GM21515 (cell line): ENCODE measurements around the gene PMAIP1.
"Not testable (repeated sequence)": the region's sequence is repeated elsewhere in the genome, so short reads cannot be mapped to it uniquely, and the experiment has no call there.

Experiments
- ATAC-seq: cut with Tn5 transposase; IDR thresholded peaks from one replicate; pipeline ENCODE4 v1.9.1; 2021; ENCODE audit not compliant: unreplicated experiment

Gene PMAIP1

GRCh38 chr18:59881728-59882656 is 17.8 kb upstream of the PMAIP1 start:
- no peak for ATAC-seq

- no peak for ATAC-seq
Measured at GRCh38 chr18:59884351-59884750, 15.4 kb upstream of the PMAIP1 start.

- ATAC-seq = peak; percentile 82
Measured at GRCh38 chr18:59885579-59886163, 14.1 kb upstream of the PMAIP1 start.

- not testable (repeated sequence) for ATAC-seq
Measured at GRCh38 chr18:59886399-59886798, 13.4 kb upstream of the PMAIP1 start.

- no peak for ATAC-seq
Measured at GRCh38 chr18:59892123-59892522, 7.7 kb upstream of the PMAIP1 start.

GRCh38 chr18:59893971-59894370 is 5.8 kb upstream of the PMAIP1 start:
- ATAC-seq = no peak

- ATAC-seq = no peak
Measured at GRCh38 chr18:59897321-59897954, 2.4 kb upstream of the PMAIP1 start.

- no peak for ATAC-seq
Measured at GRCh38 chr18:59898093-59898492, 1.7 kb upstream of the PMAIP1 start.

GRCh38 chr18:59898609-59899297 is 1.0 kb upstream of the PMAIP1 start:
- peak; percentile 2 for ATAC-seq

- ATAC-seq = peak; percentile 34
Measured at GRCh38 chr18:59900222-59901128, 679 bp downstream of the PMAIP1 start.

GRCh38 chr18:59902131-59902992 is 2.6 kb downstream of the PMAIP1 start:
- ATAC-seq = no peak

GRCh38 chr18:59902993-59903610 is 3.3 kb downstream of the PMAIP1 start:
- ATAC-seq = no peak

GRCh38 chr18:59904011-59904601 is 4.3 kb downstream of the PMAIP1 start:
- ATAC-seq = no peak

- ATAC-seq = no peak
Measured at GRCh38 chr18:59905686-59906091, 5.9 kb downstream of the PMAIP1 start.

GRCh38 chr18:59906203-59906602 is 6.4 kb downstream of the PMAIP1 start:
- ATAC-seq = no peak

- no peak for ATAC-seq
Measured at GRCh38 chr18:59907172-59907571, 7.4 kb downstream of the PMAIP1 start.

GRCh38 chr18:59907660-59908059 is 7.9 kb downstream of the PMAIP1 start:
- ATAC-seq = no peak

GRCh38 chr18:59908799-59909198 is 9.0 kb downstream of the PMAIP1 start:
- ATAC-seq = no peak
